Subcutaneous abdominal adipose tissue (tissue), 5 donors: ENCODE data around the gene PBXIP1.
"Not testable (repeated sequence)": the region's sequence is repeated elsewhere in the genome, so short reads cannot be mapped to it uniquely, and the experiment has no call there.

Source experiments
- H3K27ac ChIP-seq: one replicate; pipeline ENCODE4 v1.7.0; 2013; ENCODE audit warnings: low read depth, mild to moderate bottlenecking, inconsistent platforms, low read length, moderate library complexity
- H3K27me3 ChIP-seq, 5 donors: one replicate each; pipeline ENCODE4 v1.7.0; 2013; ENCODE audit warnings: low read length in 5 of 5, inconsistent platforms in 1 of 5; ENCODE audit not compliant: control insufficient read depth in 5 of 5, insufficient read depth in 4 of 5
- H3K36me3 ChIP-seq, 5 donors: one replicate each; pipeline ENCODE4 v1.7.0; 2013; ENCODE audit warnings: low read length in 5 of 5; ENCODE audit not compliant: control insufficient read depth in 5 of 5, insufficient read depth in 5 of 5
- H3K4me1 ChIP-seq, 5 donors: one replicate each; pipeline ENCODE4 v1.7.0; 2013; ENCODE audit warnings: low read length in 5 of 5, mild to moderate bottlenecking in 3 of 5, moderate library complexity in 1 of 5; ENCODE audit not compliant: control insufficient read depth in 5 of 5, insufficient read depth in 5 of 5
- H3K4me3 ChIP-seq, 5 donors: one replicate each; pipeline ENCODE4 v1.7.0; 2013; ENCODE audit warnings: low read length in 5 of 5, low read depth in 1 of 5
- H3K9ac ChIP-seq, 5 donors: one replicate each; pipeline ENCODE4 v1.7.0; 2013; ENCODE audit warnings: low read length in 5 of 5, mild to moderate bottlenecking in 4 of 5, moderate library complexity in 3 of 5
- H3K9me3 ChIP-seq, 5 donors: one replicate each; pipeline ENCODE4 v1.7.0; 2013; ENCODE audit warnings: low read length in 5 of 5; ENCODE audit not compliant: control insufficient read depth in 5 of 5
- donor health status: healthy.
- donor health status: healthy.
- donor health status: healthy.
- donor health status: healthy.
- donor health status: healthy.

Gene PBXIP1

DNA sequence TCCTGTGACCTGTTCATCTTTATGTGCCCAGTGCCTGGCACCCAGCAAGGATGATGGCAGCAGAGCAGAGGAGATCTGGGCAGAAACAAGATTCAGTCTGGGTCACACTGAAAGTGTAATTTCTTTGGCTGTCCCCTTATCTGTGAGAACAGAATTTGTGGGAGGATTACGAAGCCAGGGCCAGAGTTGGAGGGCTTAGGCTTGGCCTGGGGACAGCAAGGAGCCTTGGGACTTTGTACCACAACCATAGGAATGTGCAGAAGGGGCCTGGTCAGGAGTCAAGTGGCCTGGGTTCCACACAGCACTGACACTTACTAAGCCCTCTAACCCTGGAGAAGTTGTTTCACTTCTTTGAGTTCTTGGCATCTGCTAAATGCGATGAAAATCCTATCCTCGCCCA lies 32.2 kb downstream of the PBXIP1 start:
- H3K27ac ChIP-seq: no peak overlapping the region
- no peaks in the 10 kb centered on the region for H3K9me3 ChIP-seq
- H3K36me3 ChIP-seq: peaks cover 0 to 64% (median 54%) of the 10 kb centered on the region in 5 donors
- H3K4me3 ChIP-seq: no peak overlapping the region
- no peak overlapping the region for H3K9ac ChIP-seq
- no peaks in the 10 kb centered on the region for H3K27me3 ChIP-seq
- peaks cover 0 to 7% (median 0%) of the 10 kb centered on the region in 5 donors for H3K4me1 ChIP-seq

DNA sequence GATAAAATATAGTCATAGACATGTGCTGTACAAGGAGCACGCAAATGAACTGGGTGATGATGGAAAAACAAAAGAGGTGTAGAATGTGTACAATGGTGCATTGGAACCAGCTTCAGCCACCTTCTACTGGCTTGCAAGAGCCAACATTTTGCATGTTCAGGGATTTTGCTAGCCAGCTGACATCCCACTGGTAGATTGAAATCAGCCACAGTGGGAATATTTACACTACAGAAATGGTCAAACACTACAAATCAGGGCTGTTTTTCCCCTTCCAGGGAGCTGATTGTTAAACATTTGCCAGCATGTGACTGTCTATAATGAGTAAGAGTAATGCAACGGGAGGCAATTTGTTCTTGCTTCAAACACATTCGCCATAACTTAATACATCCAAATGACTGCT lies 42.6 kb downstream of the PBXIP1 start:
- Histone ChIP-seq H3K36me3 (peaks cover 0 to 2% (median 0%) of the 10 kb centered on the region in 5 donors), H3K27me3 (no peaks in the 10 kb centered on the region), H3K4me3 (no peak overlapping the region), H3K9ac (no peak overlapping the region), H3K4me1 (peaks cover 0 to 6% (median 3%) of the 10 kb centered on the region in 5 donors), H3K27ac (no peak overlapping the region), H3K9me3 (no peaks in the 10 kb centered on the region)

DNA sequence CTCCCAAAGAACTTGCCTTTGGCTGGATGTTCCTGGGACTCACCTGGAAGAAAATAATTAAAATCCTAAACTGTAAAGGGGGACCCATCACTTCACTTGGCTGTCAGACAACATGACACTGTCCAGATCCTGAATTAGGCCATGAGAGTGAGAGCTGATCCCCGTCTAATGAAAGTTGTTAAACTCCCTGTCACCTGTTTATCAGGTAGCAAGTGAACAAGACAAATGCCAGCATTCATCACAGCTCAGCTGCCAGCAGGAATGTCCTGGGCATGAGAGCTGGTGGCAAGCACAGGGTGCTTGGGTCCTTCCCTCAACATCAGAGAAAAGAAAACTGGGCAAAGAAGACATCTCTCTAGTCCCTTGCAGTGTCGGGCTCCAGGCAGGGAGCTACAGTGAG lies 43.1 kb downstream of the PBXIP1 start:
- Histone ChIP-seq H3K36me3 (peaks cover 0 to 2% (median 0%) of the 10 kb centered on the region in 5 donors), H3K4me1 (peaks cover 0 to 6% (median 3%) of the 10 kb centered on the region in 5 donors), H3K27me3 (no peaks in the 10 kb centered on the region), H3K4me3 (no peak overlapping the region), H3K9ac (no peak overlapping the region), H3K27ac (no peak overlapping the region), H3K9me3 (no peaks in the 10 kb centered on the region)

DNA sequence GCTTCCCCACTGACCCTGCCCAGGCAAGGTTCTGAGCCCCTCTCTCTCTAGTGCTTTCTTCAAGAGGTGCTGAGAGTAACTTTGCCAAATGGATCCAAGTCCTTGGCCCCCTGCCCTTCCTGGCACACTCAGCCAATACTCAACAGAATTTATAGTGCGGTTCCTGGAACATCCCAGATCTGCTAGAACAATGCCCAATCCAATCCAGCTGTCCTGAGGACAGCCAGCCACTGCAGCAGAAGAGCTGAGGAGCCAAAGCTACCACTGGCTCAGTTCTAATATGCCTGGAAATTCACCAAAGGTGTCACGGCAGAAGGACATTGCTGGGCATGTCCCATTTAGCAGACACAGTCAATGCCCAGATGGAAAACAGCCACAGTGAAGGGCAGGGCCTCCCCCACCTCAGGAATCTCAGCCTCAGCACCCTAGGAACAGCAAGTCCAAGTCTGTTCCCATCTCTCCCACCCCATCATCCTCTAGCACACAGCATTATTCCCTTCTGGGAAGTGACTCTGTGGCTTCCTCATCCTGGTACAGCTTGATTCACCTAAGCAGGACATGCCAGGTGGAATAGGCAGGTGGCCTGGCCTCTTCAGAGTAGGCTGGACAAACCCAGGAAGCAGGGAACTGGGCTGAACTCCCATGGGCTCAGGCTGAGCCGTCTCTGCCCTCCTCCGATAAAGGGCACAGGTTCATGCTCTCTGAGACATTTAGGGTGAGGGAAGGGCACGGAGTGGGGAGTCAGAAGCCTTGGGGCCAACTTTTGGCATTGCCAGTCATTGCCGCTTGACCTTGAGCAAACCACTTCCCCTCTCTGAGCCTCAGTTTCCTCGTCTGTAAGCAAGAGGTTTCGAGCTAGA lies 44.0 kb downstream of the PBXIP1 start:
- no peak overlapping the region for H3K4me3 ChIP-seq
- no peak overlapping the region for H3K27ac ChIP-seq
- peaks cover 0 to 6% (median 3%) of the 10 kb centered on the region in 5 donors for H3K4me1 ChIP-seq
- H3K36me3 ChIP-seq: peaks cover 0 to 2% (median 0%) of the 10 kb centered on the region in 5 donors
- H3K9ac ChIP-seq: no peak overlapping the region
- no peaks in the 10 kb centered on the region for H3K9me3 ChIP-seq
- H3K27me3 ChIP-seq: no peaks in the 10 kb centered on the region

DNA sequence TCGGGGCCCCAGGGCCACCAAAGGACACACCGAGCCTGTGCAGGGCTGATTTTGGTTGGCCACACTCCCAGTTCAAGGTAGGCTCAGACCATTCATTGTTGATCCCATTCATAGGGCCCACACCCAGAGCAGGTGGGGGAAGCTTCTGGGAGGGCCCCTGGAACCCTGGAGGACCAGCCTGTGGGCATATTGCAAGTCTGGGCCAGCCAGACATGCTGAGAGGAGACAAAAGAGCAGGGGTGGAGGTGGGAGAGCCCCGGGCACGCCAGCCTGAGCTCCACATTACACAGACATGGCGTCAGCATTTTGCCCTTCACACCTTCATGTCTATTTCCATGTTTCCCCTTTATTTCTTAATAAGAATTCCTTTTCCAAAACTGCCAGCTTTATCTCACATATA lies 45.0 kb downstream of the PBXIP1 start:
- H3K4me3 ChIP-seq: no peak overlapping the region
- H3K27ac ChIP-seq: no peak overlapping the region
- H3K9ac ChIP-seq: no peak overlapping the region
- peaks cover 0 to 2% (median 0%) of the 10 kb centered on the region in 5 donors for H3K36me3 ChIP-seq
- H3K27me3 ChIP-seq: no peaks in the 10 kb centered on the region
- H3K4me1 ChIP-seq: peaks cover 0 to 6% (median 3%) of the 10 kb centered on the region in 5 donors
- H3K9me3 ChIP-seq: no peaks in the 10 kb centered on the region

DNA sequence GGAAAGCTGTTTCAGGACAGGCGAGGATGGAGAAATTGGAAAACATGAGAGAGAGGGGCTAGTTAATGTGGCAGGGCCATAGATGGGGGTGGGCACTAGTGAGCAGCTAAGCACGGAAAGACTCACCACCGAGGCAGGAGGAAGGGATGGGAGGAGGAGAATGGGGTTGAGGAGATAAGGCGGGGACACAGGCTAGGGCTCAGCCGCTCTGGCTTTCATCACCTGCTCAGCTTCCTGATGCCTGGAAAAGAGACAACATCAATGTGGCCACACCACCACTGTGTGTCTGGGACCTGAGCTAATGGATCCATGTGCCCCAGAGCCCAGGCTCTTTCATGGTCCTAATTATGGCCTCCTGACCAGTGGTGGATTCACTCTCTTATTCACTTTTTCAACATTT lies 47.0 kb downstream of the PBXIP1 start:
- Histone ChIP-seq H3K4me1 (peaks cover 0 to 6% (median 3%) of the 10 kb centered on the region in 5 donors), H3K9ac (no peak overlapping the region), H3K4me3 (no peak overlapping the region), H3K9me3 (no peaks in the 10 kb centered on the region), H3K36me3 (peaks cover 0 to 2% (median 0%) of the 10 kb centered on the region in 5 donors), H3K27me3 (no peaks in the 10 kb centered on the region), H3K27ac (no peak overlapping the region)

DNA sequence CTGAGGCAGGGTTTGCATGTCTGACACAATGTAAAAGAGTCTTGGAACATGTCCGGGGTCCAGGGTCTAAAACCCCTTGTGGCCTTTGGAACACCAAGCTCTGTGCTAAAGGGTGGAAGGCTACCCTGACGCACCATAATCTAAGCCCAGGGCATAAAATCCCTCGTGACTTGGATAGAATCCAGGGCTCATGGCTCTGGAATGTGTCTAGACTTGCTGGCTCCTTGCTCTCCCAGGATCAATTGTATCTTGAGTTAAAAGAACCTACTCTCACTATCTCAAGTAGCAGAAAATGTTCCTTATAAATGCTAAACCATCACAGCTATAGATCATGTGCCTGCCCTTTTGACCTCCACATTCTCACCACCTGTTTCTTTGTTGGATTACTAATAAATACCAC lies 47.8 kb downstream of the PBXIP1 start:
- H3K4me3 ChIP-seq, H3K36me3 ChIP-seq, H3K27me3 ChIP-seq, H3K27ac ChIP-seq, H3K9ac ChIP-seq, H3K9me3 ChIP-seq, H3K4me1 ChIP-seq: not testable (repeated sequence)

DNA sequence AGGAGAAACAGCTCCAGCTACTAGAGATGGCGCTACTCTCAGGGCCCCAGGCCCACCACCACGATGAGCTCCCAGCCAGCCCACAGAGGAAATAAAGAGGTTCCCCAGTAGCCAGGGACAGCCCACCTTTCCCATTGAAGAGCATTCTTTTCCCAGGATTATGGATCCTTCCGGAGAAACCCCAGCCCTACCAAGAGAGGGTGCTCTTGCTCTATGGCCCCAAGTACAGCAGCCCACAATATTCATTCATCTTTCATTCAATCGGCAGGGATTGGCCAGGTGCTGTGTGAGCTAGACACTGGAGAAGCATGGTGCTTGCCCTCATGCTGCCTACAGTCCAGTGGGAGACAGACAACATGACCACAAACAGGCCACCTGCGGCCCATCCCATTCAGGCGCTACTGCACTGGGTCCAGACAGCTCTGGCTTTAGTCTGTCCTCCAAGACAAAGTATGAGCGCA lies 49.2 kb downstream of the PBXIP1 start:
- no peak overlapping the region for H3K27ac ChIP-seq
- no peaks in the 10 kb centered on the region for H3K9me3 ChIP-seq
- no peaks in the 10 kb centered on the region for H3K27me3 ChIP-seq
- H3K4me1 ChIP-seq: peaks cover 0 to 2% (median 0%) of the 10 kb centered on the region in 5 donors
- H3K4me3 ChIP-seq: no peak overlapping the region
- no peak overlapping the region for H3K9ac ChIP-seq
- H3K36me3 ChIP-seq: peaks cover 0 to 2% (median 0%) of the 10 kb centered on the region in 5 donors

DNA sequence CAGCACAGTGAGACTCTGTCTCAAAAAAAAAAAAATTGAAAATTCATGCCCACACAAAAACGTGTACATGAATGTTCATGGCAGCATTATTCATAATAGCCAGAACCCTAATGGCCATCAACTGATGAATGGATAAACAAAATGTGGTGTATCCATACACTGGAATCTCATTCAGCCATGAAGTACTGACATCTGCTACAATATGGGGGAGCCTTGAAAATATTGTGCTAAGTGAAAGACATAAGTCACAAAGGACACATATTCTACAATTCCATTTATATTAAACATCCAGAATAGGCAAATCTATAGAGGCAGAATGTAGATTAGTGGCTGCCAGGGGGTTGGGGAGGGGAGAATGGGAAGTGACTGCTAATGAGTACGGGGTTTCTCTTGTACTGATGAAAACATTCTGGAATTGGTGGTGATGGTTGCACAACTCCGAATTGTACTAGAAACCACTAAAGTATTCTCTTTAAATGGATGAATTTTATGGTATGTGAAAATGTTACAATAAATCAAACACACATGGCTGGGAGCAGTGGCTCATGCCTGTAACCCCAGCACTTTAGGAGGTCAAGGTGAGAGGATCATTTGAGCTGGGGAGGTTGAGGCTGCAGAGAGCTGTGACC lies 52.8 kb downstream of the PBXIP1 start:
- H3K4me3 ChIP-seq: no peak overlapping the region
- H3K4me1 ChIP-seq: no peaks in the 10 kb centered on the region
- H3K27ac ChIP-seq: no peak overlapping the region
- no peaks in the 10 kb centered on the region for H3K9me3 ChIP-seq
- H3K9ac ChIP-seq: no peak overlapping the region
- H3K36me3 ChIP-seq: no peaks in the 10 kb centered on the region
- no peaks in the 10 kb centered on the region for H3K27me3 ChIP-seq

DNA sequence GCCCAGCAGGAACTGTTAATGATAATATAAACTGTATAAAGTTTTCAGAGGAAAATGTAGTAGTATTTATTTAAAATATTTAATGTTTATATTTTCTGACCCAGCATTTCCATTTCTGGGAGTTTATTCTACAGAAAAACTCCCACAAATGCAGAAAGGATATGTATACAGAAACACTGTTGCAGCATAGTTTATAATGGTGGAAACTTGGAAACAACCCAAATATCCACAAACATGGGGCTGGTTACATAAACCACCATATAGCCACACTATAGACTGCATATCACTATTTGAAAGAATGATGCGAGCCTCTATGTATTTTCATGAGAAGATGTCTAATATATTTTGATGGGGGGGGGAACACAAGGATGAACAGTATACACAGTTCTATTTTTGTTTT lies 54.3 kb downstream of the PBXIP1 start:
- no peaks in the 10 kb centered on the region for H3K36me3 ChIP-seq
- H3K9ac ChIP-seq: no peak overlapping the region
- no peaks in the 10 kb centered on the region for H3K4me1 ChIP-seq
- H3K9me3 ChIP-seq: no peaks in the 10 kb centered on the region
- no peak overlapping the region for H3K4me3 ChIP-seq
- H3K27ac ChIP-seq: no peak overlapping the region
- H3K27me3 ChIP-seq: no peaks in the 10 kb centered on the region
